H9 (cell line): ENCODE data around the gene CCNB2. TPM values are rescaled to one million over a fixed set of nuclear protein-coding genes. Genes with fewer than 3 reads are reported as not detected.

Source experiments
- DNase-seq: peaks from one replicate; pipeline ENCODE4 v3.0.0-alpha.2; 2017
- H2AFZ ChIP-seq: one replicate; pipeline ENCODE4 v1.6.1; 2013; ENCODE audit warnings: mild to moderate bottlenecking, low read length, control low read depth, moderate library complexity
- H2AK5ac ChIP-seq: 2 replicates; pipeline ENCODE4 v1.6.1; 2013; ENCODE audit warnings: low read length, control low read depth, mixed read lengths; ENCODE audit not compliant: insufficient read length
- H2BK120ac ChIP-seq: one replicate; pipeline ENCODE4 v1.6.1; 2013; ENCODE audit warnings: low read depth, mild to moderate bottlenecking, low read length, control low read depth, inconsistent platforms; ENCODE audit not compliant: poor library complexity, severe bottlenecking
- H2BK12ac ChIP-seq: 2 replicates; pipeline ENCODE4 v1.6.1; 2013; ENCODE audit warnings: low read length, control low read depth, mixed read lengths, low read depth; ENCODE audit not compliant: insufficient read length
- H2BK15ac ChIP-seq: 2 replicates; pipeline ENCODE4 v1.6.1; 2013; ENCODE audit warnings: low read depth, low read length, control low read depth
- H2BK20ac ChIP-seq: one replicate; pipeline ENCODE4 v1.6.1; 2013; ENCODE audit warnings: low read depth, mild to moderate bottlenecking, low read length, control low read depth, inconsistent platforms; ENCODE audit not compliant: poor library complexity, severe bottlenecking
- H2BK5ac ChIP-seq: 2 replicates; pipeline ENCODE4 v1.6.1; 2013; ENCODE audit warnings: low read length, control low read depth, mixed read lengths; ENCODE audit not compliant: insufficient read length
- H3K14ac ChIP-seq: 2 replicates; pipeline ENCODE4 v1.6.1; 2013; ENCODE audit warnings: low read length, control low read depth; ENCODE audit not compliant: insufficient read depth
- H3K18ac ChIP-seq: 2 replicates; pipeline ENCODE4 v1.6.1; 2013; ENCODE audit warnings: low read depth, mild to moderate bottlenecking, mixed read lengths, low read length, control low read depth; ENCODE audit not compliant: insufficient read length
- H3K23ac ChIP-seq: 2 replicates; pipeline ENCODE4 v1.6.1; 2013; ENCODE audit warnings: low read length, control low read depth, mixed read lengths, low read depth; ENCODE audit not compliant: insufficient read length
- H3K23me2 ChIP-seq: 2 replicates; pipeline ENCODE4 v1.6.1; 2013; ENCODE audit warnings: low read depth, mild to moderate bottlenecking, mixed read lengths, low read length, control low read depth; ENCODE audit not compliant: insufficient read length, poor library complexity, severe bottlenecking
- H3K27ac ChIP-seq: 2 replicates; pipeline ENCODE4 v1.5.1; 2013; ENCODE audit warnings: low read length, control low read depth, mixed read lengths, low read depth; ENCODE audit not compliant: insufficient read length
- H3K27me3 ChIP-seq: 2 replicates; pipeline ENCODE4 v1.6.1; 2013; ENCODE audit warnings: low read length, control low read depth, inconsistent platforms; ENCODE audit not compliant: insufficient read depth
- H3K4ac ChIP-seq: 2 replicates; pipeline ENCODE4 v1.6.1; 2013; ENCODE audit warnings: low read depth, mild to moderate bottlenecking, control low read depth, inconsistent platforms, low read length, moderate library complexity
- H3K4me1 ChIP-seq: 2 replicates; pipeline ENCODE4 v1.6.1; 2013; ENCODE audit warnings: low read length, control low read depth, inconsistent platforms; ENCODE audit not compliant: insufficient read depth
- H3K4me2 ChIP-seq: 2 replicates; pipeline ENCODE4 v1.6.1; 2013; ENCODE audit warnings: low read length, control low read depth, mixed read lengths; ENCODE audit not compliant: insufficient read length, insufficient read depth
- H3K56ac ChIP-seq: 2 replicates; pipeline ENCODE4 v1.6.1; 2013; ENCODE audit warnings: low read depth, mild to moderate bottlenecking, mixed read lengths, low read length, control low read depth; ENCODE audit not compliant: insufficient read length
- H3K79me1 ChIP-seq: 2 replicates; pipeline ENCODE4 v1.6.1; 2013; ENCODE audit warnings: low read depth, mild to moderate bottlenecking, moderate library complexity, low read length, control low read depth, inconsistent platforms; ENCODE audit not compliant: insufficient read depth, poor library complexity, severe bottlenecking
- H3K79me2 ChIP-seq: 2 replicates; pipeline ENCODE4 v1.6.1; 2013; ENCODE audit warnings: low read length, control low read depth, inconsistent platforms; ENCODE audit not compliant: insufficient read depth
- H3K9ac ChIP-seq: 2 replicates; pipeline ENCODE4 v1.6.1; 2013; ENCODE audit warnings: low read length, control low read depth, mixed read lengths; ENCODE audit not compliant: insufficient read length; ENCODE audit errors: extremely low read depth
- H3K9me3 ChIP-seq: one replicate; pipeline ENCODE4 v1.6.1; 2013; ENCODE audit warnings: low read depth, low read length, inconsistent platforms; ENCODE audit not compliant: control insufficient read depth
- H3T11ph ChIP-seq: one replicate; pipeline ENCODE4 v1.6.1; 2013; ENCODE audit warnings: mild to moderate bottlenecking, low read length, control low read depth, inconsistent platforms
- H4K20me1 ChIP-seq: one replicate; pipeline ENCODE4 v1.6.1; 2013; ENCODE audit not compliant: control insufficient read depth, insufficient read length, insufficient read depth
- H4K5ac ChIP-seq: 2 replicates; pipeline ENCODE4 v1.6.1; 2013; ENCODE audit warnings: low read depth, mild to moderate bottlenecking, mixed read lengths, low read length, control low read depth; ENCODE audit not compliant: insufficient read length
- H4K8ac ChIP-seq: replicated peaks from 2 replicates; pipeline ENCODE4 v1.6.1; 2013; ENCODE audit warnings: low read length, control low read depth, mixed read lengths, low read depth; ENCODE audit not compliant: insufficient read length
- H4K91ac ChIP-seq: 2 replicates; pipeline ENCODE4 v1.6.1; 2013; ENCODE audit warnings: low read depth, mild to moderate bottlenecking, moderate library complexity, mixed read lengths, low read length, control low read depth; ENCODE audit not compliant: insufficient read length
- H3K27ac Mint-ChIP-seq, 3 experiments: 2 replicates in 2 of 3; 3 replicates in 1 of 3; pipeline ENCODE4 v1.8.0; 2020 to 2021; ENCODE audit warnings: mixed read lengths in 3 of 3, mild to moderate bottlenecking in 1 of 3, moderate library complexity in 1 of 3
- H3K27me3 Mint-ChIP-seq: 2 replicates; pipeline ENCODE4 v1.8.0; 2021; ENCODE audit warnings: low read depth, mild to moderate bottlenecking, moderate library complexity, mixed read lengths
- H3K36me3 Mint-ChIP-seq, 3 experiments: 2 replicates in 2 of 3; 3 replicates in 1 of 3; pipeline ENCODE4 v1.8.0; 2020 to 2021; ENCODE audit warnings: low read depth in 3 of 3, mixed read lengths in 3 of 3; ENCODE audit not compliant: insufficient read depth in 1 of 3
- H3K4me1 Mint-ChIP-seq, 2 experiments: 2 replicates each; pipeline ENCODE4 v1.8.0; 2020; ENCODE audit warnings: mixed read lengths in 2 of 2
- H3K4me3 Mint-ChIP-seq, 2 experiments: 2 replicates in 1 of 2; 3 replicates in 1 of 2; pipeline ENCODE4 v1.8.0; 2020 to 2021; ENCODE audit warnings: mild to moderate bottlenecking in 2 of 2, mixed read lengths in 2 of 2, moderate library complexity in 1 of 2
- H3K9me3 Mint-ChIP-seq, 2 experiments: 2 replicates in 1 of 2; 3 replicates in 1 of 2; pipeline ENCODE4 v1.8.0; 2020; ENCODE audit warnings: mild to moderate bottlenecking in 2 of 2, mixed read lengths in 2 of 2, moderate library complexity in 1 of 2
- WGBS: extraction: QIAGEN DNeasy Blood & Tissue Kit; methylation state at CpG from one replicate; pipeline ENCODE4 v1.1.7; 2013; ENCODE audit warnings: missing lambda C conversion rate, low lambda C conversion rate, mixed read lengths; ENCODE audit not compliant: insufficient read length; ENCODE audit errors: extremely low coverage; 5-methylcytosine and 5-hydroxymethylcytosine counted together
- total RNA-seq: library from RNA; stranded (reverse); gene quantifications from 2 replicates; pipeline ENCODE4 v1.2.1, GENCODE V29; 2021
- TF ChIP-seq, protein P1 (sequence below): fragments of 200-600 bp; sonication (generic); conservative IDR thresholded peaks from 3 replicates; pipeline ENCODE4 v1.8.0; 2021; ENCODE audit warnings: antibody characterized with exemption, mild to moderate bottlenecking

CCNB2 gene
- total RNA-seq, 1 experiment from 2014 or later = 122 TPM

GRCh38 chr15:59099162-59099685 is 5.7 kb upstream of the CCNB2 start:
- no peak overlapping the region for H3T11ph ChIP-seq
- H3K4ac ChIP-seq = no peak overlapping the region
- H3K27ac Mint-ChIP-seq = peak overlapping the region in 1 of 3 experiments; percentile 61; a peak in 1 of 7 replicates

More at GRCh38 chr15:59099162-59099685, 5.7 kb upstream of the CCNB2 start:
- Histone ChIP-seq H3K23ac (no peak overlapping the region), H3K27ac (no peak overlapping the region), H3K79me1 (no peaks in the 10 kb centered on the region), H3K79me2 (no peaks in the 10 kb centered on the region), H3K27me3 (no peaks in the 10 kb centered on the region), H2BK5ac (no peak overlapping the region), H3K9me3 (no peaks in the 10 kb centered on the region), H3K9ac (no peak overlapping the region), H2AK5ac (no peak overlapping the region), H2BK12ac (no peak overlapping the region), H2BK15ac (no peak overlapping the region), H3K4me1 (no peaks in the 10 kb centered on the region), H3K23me2 (no peaks in the 10 kb centered on the region), H3K4me2 (no peak overlapping the region), H2BK20ac (no peak overlapping the region), H4K91ac (no peak overlapping the region), H4K8ac (no peak overlapping the region), H3K18ac (no peak overlapping the region), H2BK120ac (no peak overlapping the region), H4K20me1 (no peaks in the 10 kb centered on the region), H2AFZ (no peak overlapping the region), H3K56ac (no peak overlapping the region), H3K14ac (no peak overlapping the region), H4K5ac (no peak overlapping the region)
- Mint-ChIP-seq H3K36me3 (peaks cover 0 to 16% (median 10%) of the 10 kb centered on the region in 3 experiments; a peak in 5 of 7 replicates), H3K27me3 (no peaks in the 10 kb centered on the region), H3K4me3 (no peak overlapping the region), H3K4me1 (peaks cover 2% of the 10 kb centered on the region in 2 experiments), H3K9me3 (no peaks in the 10 kb centered on the region)
- TF ChIP-seq, protein P1, sequence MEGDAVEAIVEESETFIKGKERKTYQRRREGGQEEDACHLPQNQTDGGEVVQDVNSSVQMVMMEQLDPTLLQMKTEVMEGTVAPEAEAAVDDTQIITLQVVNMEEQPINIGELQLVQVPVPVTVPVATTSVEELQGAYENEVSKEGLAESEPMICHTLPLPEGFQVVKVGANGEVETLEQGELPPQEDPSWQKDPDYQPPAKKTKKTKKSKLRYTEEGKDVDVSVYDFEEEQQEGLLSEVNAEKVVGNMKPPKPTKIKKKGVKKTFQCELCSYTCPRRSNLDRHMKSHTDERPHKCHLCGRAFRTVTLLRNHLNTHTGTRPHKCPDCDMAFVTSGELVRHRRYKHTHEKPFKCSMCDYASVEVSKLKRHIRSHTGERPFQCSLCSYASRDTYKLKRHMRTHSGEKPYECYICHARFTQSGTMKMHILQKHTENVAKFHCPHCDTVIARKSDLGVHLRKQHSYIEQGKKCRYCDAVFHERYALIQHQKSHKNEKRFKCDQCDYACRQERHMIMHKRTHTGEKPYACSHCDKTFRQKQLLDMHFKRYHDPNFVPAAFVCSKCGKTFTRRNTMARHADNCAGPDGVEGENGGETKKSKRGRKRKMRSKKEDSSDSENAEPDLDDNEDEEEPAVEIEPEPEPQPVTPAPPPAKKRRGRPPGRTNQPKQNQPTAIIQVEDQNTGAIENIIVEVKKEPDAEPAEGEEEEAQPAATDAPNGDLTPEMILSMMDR = no peak
- DNase-seq = no peak
- WGBS = no CpG with 5 or more reads among the region's 2 CpGs
